Muscle of back (tissue), 11 donors: Measurements from ENCODE around the gene CTCFL. TPM values are rescaled to one million over a fixed set of nuclear protein-coding genes. Genes with fewer than 3 reads are reported as not detected.
"Not testable (repeated sequence)": the region's sequence is repeated elsewhere in the genome, so short reads cannot be mapped to it uniquely, and the experiment has no call there.

Experiments used
- DNase-seq, 3 donors: peaks; one replicate each; pipeline versions ENCODE4 v3.0.0 to v3.0.0-alpha.2; 2013
- polyA plus RNA-seq, 10 donors: library from polyadenylated mRNA; unstranded; fragments of 120-200 nt; gene quantifications; one replicate each; pipeline ENCODE4 v1.2.1, GENCODE V29; 2013; ENCODE audit not compliant: insufficient read length in 10 of 10

Gene CTCFL
- polyA plus RNA-seq, 10 donors, result 0.12 to 0.40 (median 0.19) TPM

DNA sequence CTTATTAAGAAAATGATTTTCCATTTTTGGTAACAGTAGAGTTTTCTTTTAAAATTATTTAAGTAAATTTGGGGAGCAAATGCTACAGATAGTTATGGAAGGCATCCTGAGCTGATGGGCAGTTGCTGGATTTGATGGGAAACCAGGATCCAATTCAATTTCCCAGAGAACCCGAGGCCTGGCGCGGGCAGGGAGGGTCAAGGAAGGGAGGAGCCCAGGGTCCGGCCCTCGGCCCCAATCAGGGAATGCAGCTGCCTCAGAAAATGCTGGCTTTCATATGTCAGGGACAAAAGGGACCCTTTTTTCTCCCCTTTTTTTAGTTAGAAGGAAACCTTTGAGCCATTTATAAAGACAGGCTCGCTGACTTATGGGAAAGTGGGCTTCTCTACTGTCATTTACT, 42.1 kb downstream of the CTCFL start:
- DNase-seq, result no peak

DNA sequence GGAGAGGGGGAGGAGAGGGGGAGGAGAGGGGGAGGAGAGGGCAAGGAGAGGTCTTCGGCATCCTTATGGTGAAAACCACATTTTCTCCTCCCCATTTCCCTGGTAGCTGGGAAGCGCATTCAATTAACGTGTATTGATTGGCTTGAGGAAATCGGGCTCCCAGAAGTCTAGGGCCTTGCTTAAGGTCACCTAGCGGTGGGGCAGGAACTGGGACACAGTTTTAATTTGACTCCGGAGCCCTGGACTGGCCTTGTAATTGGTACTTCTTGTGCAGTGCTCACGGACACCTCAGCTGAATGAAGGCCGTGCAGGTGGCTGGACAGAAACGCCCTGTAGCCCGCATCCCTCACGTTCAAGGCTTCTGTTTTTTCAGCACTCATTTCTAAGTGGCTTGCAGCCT, 42.8 kb downstream of the CTCFL start:
- no peak for DNase-seq

DNA sequence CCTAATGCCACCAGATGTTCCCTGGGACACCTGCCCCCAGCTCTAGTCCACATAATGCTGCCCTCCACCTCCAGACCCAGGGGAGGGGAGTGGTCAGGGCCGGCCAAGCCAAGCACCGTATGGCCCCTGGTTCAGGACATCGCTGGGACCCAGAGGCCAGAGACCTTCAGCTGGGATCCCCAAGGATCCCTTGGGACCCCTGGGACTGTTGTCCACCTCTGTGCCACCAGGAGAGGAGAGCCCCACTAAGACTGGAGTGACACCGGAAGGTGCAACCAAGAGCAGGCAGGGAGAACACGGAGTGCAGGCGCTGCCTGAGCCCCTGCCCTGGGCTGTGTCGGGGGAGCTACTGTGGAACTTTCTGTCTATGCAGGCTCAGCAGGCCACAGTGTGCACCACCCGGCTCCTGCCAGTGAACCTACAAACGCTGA, 43.6 kb downstream of the CTCFL start:
- DNase-seq, result no peak

DNA sequence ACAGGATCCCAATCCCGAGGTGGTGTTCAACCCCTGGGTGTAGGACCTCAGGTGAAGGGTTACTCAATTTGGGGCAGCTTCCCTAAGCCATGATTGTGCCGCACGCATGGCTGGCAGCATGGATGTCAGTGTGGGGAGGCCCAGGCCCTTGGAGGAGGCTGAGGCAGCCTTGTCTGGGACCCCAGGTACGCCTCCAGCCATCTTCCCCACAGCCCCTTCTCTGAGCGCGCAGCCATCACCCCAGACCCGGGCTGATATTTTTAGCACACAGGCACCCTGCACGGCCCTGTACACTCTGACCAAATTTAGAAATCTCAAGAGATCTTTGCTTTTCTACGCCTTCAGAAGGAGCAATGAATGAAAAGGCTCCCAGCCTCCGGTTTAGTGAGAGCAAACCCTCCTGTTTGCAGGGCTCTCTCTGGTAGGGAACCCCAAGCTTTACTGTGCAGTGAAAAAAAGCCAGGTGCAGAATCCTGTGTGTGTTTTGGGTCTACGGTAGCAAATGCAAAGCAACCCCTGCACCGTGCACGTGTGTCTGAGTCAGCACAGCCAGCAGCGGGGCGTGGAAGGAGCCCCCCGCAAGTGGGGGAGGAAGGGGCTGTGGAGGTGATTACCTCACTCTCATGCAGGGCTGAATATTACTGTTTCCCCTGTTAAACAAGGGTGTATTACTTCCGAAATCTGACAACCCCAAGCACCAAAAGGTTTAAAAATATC, 44.3 kb downstream of the CTCFL start:
- no peak for DNase-seq

DNA sequence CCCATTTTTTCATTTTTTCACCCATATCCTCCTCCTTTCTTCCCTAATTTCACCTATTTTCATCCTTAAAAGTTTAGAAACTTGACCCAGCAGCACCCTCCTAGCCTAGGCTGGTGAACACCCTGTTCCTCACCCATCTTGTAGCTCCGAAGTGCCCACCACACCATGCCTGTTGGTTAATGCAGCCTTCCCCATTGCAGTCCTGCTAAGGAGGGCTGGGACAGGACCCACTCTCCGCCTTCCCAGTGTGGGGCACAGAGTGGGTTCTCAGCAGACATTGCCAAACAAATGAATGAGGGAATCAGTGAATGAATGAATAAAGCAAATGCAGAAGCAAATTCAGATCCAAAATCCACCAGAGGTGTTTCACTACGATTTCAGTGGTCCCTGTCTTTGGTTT, 45.7 kb downstream of the CTCFL start:
- DNase-seq, result no peak

DNA sequence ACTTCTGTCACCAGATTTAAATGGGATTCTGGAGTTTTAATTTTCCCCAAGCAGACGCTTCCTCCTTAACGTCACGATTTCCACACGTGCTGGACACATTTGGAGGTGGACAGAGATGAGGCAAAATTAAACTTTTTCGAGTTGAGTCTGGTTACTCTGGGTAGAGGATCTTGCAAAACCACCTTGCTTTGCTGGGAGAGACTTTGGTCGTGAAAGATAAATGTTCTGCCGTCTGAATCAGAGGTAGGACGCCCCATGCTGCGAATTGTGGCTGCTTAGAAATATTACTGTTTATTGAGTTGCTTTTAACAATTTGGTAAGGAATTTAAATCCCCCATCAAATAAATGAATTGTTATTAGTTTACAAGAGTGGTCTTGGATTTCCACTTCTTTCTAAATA, 46.8 kb downstream of the CTCFL start:
- DNase-seq, result no peak

DNA sequence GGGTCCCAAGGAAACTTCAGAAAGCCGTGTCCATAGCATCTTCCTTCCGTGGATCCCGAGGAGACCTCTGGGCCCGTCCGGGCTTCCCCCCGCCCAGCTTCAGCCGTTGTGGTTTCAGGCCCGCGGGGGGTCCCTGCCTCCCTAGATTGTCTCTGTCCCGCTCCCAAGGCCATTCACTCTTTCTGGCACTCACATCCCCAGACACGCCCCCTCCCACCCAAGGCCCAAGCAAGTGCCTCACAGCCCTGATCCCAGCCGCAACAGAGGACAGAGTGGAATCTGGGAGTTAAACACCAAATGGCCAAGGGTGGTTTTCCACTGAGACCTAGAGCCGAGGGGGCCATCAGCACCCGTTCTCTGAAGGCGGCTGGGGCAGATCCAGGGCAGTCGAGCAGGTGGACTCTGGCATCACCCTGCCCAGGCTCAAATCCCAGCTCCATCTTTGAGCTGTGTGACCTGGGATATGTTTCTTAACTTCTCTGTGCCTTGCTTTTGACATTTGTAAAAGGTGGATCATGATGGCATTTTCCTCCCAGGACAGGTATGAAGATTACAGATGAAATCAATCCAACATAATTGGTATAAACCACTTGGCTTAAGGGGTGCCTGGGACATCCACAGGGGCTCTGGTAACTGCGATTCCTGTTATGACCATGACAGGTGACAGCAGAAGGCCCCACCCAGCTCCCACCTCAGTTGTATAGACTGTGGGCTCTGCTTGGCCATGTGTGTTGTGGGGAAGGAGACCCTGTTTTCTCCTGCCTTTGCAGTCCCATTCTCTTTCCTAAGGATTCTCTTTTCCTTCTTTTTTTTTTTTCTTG, 48.1 kb downstream of the CTCFL start:
- no peak for DNase-seq

DNA sequence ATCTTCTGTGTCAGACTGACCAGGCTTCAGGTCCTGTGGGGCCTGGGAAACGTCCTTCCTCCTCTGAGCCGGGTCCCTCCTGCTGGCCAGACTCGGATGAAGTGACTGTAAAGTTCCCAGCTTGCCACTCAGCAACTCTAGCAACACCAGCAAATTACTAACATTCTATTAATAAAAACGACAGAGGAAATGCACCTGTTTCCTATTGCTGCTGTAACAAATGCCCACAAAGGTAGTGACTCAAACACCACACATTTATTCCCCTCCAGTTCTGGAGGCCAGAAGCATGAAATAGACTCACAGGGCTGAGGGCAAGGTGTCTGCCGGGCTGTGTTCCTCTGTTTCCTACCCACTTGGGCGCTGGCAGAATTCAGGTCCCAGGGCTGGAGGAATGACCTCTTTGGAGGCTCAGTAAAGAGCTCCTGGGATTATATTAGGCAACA, 48.8 kb downstream of the CTCFL start:
- DNase-seq, result no peak

DNA sequence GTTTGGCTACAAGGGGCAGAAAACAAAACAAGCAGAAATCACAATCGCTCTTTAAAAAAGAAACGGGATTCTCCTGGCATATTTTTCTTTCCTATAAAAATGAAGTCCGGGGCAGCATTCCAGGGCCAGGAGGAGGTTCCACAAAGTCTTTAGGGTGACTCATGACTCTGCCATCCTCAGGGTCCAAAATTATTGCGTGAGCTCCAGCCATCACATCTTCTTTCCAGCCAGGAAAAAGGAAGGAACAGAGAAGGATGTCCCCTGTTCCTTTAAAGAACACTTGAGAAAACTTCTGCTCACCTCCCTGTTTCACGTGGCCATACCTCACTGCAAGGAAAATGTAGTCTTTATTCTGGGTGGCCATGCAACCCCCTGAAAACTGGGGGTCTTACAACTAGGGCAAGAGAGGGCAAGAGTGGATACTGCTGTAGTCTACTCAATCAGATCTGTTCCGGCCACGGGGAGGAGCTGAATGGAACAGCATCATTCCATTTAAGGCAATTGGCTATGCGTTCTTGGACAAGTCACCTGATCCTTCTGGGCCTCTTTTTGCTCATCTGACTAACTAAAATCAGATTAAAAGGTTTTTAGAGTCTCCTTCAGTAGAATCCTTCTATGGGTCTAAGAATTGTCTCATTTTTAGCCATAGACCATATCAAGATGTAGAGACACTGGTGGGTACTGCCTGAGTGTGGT, 49.4 kb downstream of the CTCFL start:
- no peak for DNase-seq

DNA sequence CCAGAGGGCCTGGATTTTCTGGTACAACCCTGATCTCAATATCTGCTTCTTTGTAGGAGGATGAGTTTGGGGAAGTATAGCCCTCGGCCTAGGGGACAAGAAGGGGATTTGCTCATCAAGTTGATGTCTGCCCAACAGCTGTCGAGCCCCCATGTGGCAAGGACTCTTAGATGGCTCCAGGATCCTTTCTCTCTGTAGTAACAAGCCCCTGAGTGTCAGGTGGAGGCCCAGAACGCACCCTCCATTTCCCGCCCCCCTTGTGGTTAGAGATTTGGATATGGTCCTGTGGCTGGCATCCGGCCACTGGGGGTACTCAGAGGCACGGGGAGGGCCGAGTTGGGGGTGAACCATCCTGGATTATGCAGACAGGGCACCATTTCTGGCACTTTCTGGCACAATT, 50.1 kb downstream of the CTCFL start:
- DNase-seq, result no peak

DNA sequence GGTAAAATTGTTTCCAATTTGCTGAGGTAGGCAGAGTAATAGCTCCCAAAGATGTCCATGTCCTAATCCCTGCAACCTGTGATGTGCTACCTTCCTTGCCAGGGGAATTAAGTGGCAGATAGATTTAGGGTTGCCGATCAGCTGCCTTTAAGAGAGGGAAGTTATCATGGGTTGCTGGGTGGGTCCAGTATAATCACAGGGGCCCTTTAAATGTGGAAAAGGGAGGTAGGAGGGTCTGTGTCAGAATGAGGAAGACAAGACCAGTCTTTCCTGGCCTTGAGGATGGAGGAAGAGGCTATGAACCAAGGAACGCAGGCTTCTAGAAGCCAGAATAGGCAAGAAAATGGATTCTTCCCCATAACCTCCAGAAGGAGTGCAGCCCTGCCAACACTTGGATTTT, 50.7 kb downstream of the CTCFL start:
- DNase-seq, result no peak

DNA sequence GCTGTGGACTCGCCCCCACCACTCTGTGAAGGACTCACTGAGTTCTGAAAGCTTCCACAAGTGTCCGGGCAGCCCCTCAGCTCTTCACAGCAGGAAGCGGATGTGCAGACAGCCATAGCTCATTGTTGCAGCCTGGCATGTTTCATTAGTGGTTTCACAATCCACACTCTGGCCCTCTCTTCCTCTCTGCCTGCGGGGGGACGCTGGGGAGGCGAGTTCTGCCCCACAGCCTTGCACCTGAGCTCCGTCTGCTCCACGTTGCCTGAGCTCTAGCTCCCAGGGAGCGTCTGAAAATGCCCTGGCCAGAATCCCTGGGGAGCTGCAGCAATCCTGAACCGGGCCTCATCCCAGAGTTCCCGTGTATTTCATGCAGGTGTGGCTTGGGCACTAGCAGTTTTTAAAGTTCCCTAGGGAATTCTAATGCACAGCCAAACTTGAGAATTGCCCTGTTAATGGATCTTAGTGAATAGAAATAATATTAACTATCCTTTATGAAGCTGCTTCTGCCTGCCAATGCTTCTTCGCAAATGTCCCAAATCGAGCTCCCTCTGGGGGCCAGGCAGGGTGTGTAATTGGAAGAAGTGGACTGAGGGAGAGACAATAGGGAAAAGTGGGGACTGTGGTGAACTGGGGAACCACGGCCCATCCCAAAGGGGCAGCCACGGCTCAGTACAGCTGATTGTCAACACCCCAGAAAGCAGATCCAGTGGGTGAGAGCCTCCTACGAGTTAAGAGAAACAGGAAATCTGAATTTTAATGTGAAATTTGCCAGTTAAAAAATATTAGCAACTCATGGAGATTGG, 51.5 kb downstream of the CTCFL start:
- peak in 1 of 3 donors; percentile 40 for DNase-seq

DNA sequence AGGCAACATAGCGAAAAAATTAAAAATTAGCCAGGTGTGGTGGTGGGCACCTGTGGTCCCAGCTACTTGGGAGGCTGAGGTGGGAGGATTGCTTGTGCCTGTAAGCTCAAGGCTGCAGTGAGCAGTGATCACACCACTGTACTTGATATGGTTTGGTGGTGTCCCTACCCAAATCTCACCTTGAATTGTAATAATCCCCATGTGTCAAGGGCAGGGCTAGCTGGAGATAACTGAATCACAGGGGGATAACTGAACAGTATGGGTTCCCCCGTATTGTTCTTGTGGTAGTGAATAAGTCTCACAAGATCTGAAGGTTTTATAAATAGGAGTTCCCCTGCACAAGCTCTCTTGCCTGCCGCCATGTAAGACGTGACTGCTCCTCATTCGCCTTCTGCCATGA, 52.5 kb downstream of the CTCFL start:
- DNase-seq, result not testable (repeated sequence)

DNA sequence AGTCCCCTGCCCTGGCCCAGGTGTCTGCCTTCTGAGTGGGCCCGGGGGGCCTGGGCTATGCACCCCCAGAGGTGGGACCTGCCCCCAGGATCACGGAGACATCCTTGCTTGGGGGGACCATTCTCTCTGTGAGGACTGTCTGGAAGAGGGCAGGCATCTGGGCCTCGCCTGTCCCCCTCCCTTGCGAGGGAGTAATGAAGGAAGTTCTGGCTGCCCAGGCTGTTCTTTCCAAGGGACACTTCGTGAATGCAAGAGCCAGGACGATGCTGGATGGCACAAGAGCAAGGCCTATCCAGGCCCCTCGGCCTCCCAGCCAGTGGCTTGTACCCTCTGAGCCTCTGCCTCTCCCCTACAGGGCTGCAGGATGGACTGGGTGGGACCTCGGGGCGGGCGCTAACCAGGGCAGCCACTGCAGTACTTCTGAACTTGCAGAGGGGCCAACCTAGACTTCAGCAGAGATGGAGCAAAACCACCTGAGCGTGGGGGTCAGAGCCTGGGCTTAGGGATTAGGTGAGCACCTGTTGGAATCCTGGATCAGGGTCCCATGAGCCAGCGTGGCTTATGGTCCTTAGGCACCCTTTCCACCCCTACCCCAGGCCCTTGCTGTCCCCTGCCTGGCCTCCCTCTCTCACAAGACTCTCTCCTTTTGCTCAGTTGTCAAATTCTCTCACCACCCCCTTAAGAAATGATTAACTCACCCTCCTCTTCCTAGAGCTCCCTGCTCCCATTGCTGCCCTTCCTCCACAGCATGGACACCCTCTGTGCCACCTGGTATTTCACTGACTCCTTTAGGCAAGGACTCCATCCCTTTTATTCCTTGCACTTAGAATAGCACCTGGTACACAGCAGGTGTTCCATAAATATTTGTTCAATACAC, 53.2 kb downstream of the CTCFL start:
- no peak for DNase-seq

DNA sequence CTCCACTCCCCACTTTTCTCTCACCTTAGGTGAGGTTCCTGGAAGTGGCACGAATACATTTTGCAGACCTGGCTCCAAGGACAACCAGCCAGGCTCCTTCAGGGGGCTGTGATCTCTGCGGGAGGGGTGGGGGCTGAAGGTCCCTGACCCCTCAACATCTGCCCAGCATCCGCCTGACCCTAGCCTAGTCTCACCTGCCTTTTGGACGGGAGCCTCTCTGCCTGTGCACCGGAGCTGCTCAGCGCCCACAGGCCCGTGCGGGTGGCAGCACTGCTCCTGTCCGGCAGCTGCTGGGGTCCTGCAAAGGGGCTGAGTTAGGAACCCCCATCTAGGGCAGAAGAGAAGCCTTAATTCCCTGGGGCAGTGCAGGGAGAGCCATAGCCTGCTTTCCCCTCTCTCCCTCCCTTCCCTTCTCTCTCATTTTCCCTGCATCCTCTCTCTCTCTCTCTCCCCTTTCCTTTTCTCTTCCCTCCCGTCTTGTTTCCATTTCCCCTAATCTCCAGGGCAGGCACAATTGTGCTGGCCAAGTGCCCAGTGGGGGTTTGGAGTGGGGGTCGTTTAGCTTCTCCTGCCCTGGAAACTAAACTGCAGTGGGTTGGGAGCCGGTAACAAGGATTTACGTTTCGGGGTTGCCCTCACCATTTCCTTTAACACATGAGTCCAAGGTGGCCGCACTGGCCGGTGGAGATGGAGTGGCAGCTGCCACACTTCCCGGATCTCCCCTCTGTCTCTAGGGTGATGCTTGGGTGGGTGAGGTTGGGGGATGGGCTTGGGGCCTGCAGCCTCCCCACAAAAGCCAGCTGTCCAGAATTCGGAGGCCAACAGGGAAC, 54.1 kb downstream of the CTCFL start:
- DNase-seq, result no peak

DNA sequence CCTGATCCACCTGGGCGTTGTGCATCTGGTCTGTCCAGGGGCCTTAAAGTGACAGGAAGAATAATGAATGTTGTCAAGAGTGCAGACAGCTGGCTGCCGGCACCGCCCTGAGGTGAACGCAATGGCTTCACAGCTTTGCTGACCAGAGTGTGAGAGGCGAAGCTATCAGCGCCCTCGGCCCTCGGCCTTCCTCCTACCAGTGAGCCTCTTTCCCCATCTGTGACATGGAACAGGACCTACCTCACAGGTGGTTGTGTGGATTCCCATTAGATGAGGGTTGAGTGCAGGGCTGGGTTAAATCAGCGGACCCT, 54.8 kb downstream of the CTCFL start:
- no peak for DNase-seq

DNA sequence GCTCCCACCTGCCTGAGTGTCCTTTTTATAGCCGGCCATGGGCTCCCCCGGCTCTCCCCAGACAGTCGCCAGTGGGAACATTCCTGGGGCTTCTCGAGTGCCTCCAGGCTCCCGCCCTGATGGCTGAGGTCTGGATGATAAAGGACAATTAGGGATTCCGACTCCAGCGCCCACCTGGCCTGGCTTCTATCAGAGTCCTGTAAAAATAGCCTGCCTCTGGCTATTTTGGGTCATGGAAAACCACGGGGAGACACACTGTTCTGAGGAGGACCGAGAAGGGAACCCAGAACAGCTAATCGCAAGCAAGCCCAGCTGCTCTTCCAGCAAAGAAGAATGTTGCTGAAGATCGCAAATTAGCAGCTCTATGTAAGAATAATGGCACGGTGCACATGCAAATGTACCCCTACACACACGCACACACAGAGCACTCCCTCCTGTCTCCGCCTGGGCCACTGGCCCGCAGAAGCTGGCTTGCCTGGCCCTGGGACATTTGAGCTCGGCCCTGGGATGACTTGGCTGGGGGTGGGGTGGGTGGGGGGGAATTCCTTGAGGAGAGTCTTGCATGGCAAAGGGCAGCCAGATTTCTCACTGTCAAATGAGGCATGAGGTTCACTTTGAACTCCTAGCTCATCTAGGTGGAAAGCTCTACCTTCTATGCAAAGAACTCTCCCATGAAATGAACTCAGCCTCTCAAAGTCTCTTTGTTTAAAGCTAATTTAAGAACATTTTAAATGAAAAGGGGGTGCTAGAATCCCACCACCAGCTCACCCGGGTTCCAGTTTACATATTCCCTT, 55.3 kb downstream of the CTCFL start:
- no peak for DNase-seq

DNA sequence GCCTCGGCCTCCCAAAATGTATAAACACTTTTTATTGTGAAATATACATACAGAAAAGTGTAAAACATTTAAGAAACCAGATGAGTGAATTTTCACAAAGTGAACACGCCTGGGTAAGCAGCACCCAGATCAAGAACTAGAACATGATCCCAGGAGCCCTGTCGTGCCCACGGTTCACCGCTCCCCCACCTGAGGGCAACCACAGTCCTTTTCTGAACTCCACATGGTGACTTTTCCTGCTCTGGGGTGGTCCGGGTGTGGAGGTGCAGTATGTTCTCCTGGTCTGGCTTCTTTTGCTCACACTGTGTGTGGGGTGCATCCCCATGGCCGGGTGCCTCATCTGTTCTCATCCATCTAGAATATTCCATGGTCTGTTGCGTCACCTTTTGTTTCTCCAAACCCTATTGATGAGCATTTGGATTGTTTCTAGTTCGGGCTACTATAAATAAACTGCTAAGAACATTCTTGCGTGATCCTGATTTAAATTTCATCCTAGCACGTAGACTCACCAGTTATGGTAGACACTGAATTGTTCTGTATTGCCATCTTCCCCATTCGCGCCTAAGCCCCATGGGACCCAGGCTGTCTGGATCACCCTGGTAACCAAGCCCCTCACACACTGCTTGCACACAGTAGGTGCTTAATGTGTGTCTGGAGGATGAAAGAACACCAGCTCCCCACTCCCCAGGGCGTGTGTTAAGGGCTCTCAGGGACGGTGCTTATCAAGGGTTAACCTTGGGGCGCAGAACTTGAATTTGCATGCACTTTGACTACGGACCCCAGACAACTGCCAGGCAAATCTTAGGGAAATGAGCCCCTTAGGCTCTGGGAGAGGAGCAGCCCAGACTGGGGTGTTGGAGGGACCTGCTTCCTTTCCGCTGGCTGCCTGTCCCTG, 56.2 kb downstream of the CTCFL start:
- DNase-seq, result no peak
